GM18520 (cell line): Measurements from ENCODE around the gene ONECUT3.

Source experiments
- ATAC-seq: cut with Tn5 transposase; IDR thresholded peaks from one replicate; pipeline ENCODE4 v1.9.1; 2021; ENCODE audit not compliant: unreplicated experiment

The ONECUT3 gene

GRCh38 chr19:1739960-1740629 is 13.2 kb upstream of the ONECUT3 start:
- ATAC-seq: no peak

GRCh38 chr19:1742989-1743696 is 10.2 kb upstream of the ONECUT3 start:
- no peak for ATAC-seq

GRCh38 chr19:1744133-1744665 is 9.1 kb upstream of the ONECUT3 start:
- no peak for ATAC-seq

GRCh38 chr19:1744822-1745563 is 8.3 kb upstream of the ONECUT3 start:
- no peak for ATAC-seq

- no peak for ATAC-seq
Observed at GRCh38 chr19:1745589-1746031, 7.7 kb upstream of the ONECUT3 start.

- ATAC-seq: no peak
Observed at GRCh38 chr19:1746401-1747284, 6.7 kb upstream of the ONECUT3 start.

- no peak for ATAC-seq
Observed at GRCh38 chr19:1747285-1748114, 5.8 kb upstream of the ONECUT3 start.

- no peak for ATAC-seq
Observed at GRCh38 chr19:1748115-1748872, 5.0 kb upstream of the ONECUT3 start.

- ATAC-seq: no peak
Observed at GRCh38 chr19:1748873-1749341, 4.4 kb upstream of the ONECUT3 start.

GRCh38 chr19:1749373-1750342 is 3.6 kb upstream of the ONECUT3 start:
- no peak for ATAC-seq

- ATAC-seq: no peak
Observed at GRCh38 chr19:1750343-1751021, 2.8 kb upstream of the ONECUT3 start.

- no peak for ATAC-seq
Observed at GRCh38 chr19:1751367-1752008, 1.8 kb upstream of the ONECUT3 start.

GRCh38 chr19:1752009-1752756 is 1.1 kb upstream of the ONECUT3 start:
- no peak for ATAC-seq

GRCh38 chr19:1754018-1754635 is 821 bp downstream of the ONECUT3 start:
- ATAC-seq: no peak

- ATAC-seq: no peak
Observed at GRCh38 chr19:1754636-1755466, 1.5 kb downstream of the ONECUT3 start.
